GM18517 (cell line): ENCODE measurements around the gene CDH4.

Experiments
- ATAC-seq: cut with Tn5 transposase; IDR thresholded peaks from one replicate; pipeline ENCODE4 v1.9.1; 2021; ENCODE audit warnings: mild to moderate bottlenecking, moderate library complexity; ENCODE audit not compliant: unreplicated experiment

Gene CDH4

DNA sequence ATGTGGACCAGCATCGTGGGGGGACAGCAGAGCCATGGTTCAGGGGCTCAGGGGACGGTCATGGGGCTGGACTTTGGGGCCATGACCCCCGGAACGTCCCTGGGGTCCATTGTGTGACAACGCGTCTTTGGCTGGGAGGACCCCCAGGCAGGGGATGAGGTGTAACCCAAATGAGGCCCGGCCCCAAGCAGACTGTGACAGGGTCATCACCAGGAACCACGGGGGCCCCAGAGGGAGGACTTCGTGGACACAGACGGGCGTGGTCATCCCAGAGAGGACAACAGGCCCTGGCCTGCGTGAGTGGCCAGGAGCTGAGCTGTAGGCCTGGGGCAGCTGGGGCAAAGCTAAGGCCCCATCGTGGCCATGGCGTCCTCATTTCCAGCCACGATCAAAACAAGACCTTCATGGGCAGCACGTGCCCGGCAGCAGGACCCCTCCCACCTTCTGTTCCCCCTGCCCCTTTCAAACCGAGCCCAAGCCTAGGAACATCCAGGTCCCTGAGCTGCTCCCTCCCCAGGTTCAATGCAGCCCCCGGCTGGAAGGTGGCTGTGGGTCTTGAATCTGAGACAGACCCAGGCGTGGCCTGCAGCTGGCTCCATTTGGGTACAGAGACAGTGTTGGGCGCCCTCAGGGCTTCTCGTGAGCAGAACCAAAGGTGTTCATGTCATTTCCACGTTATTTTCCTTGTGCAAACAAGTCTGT, 625.9 kb downstream of the CDH4 start:
- no peak for ATAC-seq

DNA sequence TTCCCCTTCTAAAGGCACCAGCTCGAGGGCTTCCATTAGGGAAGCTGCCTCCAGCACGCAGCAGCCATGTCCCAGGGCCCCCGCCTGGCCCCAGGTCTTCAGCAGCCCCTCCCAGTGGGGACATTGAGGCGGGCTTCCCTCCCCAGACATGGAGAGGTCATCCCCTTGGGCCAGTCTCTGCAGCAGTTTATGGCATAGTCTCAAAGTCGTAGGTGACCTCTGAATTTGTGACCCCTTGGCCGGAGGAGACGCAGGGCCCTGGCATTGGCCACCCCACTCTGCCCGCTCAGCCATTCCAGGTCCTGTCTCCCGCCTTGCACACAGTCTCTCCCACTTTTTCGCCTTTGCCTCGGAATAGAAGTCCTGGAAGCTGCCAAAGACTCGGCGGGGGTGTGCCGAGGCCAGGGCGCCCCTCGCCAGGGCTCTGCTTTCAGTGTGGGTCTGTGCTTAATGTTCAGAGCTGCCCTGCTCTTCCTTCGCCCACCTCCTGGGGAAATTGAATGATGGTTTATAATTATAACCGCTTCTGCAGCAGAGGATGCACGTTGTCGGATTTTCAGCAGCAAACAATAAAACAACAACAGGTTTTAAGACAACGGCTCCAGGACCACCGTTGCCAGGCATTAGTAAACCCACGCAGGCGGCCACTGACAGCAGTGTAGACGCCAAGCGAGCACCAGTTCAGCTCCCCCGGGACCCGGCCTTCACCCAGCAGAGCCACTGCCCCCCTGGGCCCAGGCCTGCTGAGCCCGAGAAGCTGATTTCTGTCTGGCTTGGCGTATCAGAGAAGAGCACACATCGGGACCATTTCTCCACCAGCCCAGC, 626.6 kb downstream of the CDH4 start:
- no peak for ATAC-seq

DNA sequence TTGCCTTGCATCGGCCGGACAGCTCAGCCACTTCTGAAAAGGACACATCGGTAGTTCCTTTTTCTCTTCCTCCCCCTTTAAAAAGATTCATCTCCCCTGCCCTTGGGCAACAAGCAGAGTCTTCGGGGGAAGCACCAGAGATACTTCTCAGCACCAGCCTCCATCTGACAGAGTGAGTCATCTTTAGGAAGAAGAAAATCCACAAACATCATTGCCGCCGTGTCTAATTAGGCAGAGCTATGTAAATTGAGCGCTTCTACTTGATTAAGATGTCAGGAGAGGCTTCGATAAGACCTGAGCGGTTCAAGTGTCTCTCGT, 627.2 kb downstream of the CDH4 start:
- ATAC-seq = no peak

DNA sequence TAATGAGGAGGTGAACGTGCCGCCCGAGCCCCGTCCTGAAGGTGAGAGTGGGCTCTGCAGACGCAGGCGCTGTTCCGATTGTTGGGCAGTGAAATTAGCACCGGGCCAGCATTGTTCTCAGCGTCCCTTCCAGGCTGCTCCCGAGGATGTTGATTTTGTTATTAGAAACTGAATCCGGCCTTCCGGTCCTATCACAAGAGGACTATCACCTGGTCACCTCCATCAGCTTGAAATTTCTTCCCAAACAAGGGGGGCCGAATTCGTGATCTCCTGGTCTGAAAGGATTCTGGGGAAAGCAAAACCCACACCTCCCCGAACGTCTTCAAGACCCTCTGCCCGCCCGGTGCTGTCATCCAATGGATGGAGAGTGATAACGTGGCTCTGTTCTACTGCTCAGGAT, 627.6 kb downstream of the CDH4 start:
- ATAC-seq = no peak

DNA sequence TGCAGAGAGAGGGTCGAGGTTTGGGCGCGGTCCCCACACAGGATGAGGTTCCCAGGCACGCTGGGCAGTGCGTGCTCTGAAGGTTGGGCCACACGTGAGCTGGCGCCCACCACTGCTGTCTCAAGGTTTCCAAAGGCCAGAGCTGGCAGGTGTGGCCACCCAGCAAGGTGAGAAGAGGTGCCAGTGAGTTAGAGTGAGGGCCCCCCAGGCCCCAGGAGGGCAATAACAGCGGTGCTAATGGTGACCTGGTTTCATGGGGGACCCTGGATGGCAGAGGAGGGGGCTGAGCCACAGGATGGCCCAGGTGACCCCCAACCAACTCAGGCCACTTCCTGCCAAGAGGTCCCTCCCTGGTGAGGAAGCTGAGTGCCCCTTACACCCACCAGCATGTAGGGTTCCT, 628.6 kb downstream of the CDH4 start:
- no peak for ATAC-seq

DNA sequence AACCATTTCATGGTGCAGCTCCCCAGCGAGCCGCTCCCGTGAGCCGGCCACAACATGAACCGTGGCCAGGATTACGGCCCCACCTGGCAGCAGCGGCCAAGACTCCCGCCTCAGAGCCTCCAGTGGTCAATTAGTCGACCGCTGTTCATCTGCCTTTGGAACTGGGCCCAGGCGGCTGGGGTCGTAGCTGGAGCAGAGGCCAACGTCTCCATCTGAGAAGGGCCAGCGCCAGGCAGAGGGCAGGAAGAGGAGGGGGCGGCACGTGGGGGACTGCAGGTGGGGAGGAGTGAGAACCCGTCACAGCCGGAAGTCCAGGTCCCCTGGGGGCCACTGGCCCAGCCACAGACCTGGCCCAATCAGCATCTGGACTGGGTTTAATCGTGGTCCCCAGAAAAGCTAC, 629.4 kb downstream of the CDH4 start:
- ATAC-seq = no peak

DNA sequence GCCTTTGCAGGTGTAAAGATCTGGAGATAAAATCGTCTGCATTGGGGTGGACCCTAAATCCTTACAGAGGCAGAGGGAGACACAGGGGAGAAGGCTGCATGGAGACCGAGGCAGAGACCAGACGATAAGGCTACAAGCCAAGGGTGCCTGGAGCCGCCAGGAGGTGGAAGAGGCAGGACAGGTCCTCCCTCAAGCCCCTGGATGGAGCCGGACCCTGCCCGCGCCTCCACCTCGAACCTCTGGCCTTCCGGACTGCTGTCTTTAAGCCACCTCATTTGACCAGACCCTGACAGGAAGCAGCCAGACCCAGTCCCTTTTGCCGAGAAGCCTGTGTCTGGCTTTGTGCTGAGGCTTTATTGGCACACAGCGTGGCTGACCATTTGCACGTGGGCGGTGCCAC, 629.8 kb downstream of the CDH4 start:
- no peak for ATAC-seq

DNA sequence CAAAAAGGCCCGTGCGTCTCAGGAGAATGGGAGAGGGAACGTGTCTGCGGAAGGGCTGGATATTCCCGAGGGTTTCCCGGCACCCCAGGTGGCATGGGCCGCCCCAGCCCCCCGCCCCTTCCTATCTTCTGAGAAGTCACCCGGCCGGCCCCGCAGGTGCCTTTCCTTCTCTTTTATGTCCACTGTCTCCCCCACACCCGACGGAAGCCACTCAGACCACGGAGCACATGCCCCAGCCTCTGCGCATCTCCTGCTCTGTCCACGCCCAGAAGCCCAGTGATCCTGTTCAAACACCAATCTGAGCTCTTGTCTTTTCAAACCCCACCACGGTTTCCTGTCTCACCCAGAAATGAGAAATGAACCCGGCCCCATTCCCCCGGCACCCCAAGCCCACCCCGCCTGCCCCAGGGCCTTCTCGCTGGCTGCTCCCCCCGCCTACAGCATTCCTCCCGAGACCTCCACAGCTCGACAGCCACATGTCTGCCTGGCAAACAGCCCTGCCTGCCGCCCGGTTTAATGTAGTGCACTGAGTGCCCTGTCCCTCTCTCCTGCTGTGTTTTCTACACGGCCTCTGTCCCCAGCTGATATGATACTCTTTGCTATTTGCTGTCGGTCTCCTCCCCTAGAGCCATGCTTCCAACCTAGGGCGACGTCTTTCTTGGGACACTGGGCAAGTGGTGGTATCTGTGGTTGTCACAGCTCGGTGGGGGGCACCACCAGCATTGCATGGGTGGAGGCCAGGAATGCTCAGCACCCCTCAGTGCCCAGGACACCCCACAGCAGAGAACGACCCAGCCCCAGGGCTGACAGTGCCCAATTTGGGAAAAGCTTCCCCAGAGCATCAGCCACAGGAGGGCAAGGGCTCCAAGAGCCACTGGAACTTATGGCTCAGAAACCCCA, 630.9 kb downstream of the CDH4 start:
- ATAC-seq = no peak

DNA sequence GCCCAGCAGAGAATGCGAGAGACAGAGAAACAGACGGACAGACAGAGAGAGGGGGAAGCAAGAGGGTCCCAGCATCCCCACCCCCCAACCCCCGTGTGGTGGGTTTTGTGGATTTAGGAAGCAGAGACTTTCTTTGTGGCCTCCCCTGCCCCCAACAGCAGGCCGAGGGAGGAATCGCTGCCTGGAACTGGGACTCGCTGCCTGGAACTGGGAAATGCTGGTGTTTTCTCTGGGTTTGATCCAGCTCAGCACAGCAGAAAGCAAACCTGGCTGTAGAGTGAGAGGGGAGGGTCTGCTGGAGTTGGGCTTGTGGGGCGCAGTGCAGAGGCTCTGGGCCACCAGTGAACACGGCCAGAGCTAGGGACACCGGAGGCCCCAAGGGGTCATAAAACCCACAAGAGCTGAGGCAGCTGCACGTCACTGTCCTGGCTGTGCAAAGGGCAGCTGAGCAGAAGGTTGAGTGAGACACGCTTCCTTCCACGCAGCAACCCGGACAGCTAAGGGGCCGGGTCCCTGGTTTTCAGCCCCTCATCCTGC, 631.9 kb downstream of the CDH4 start:
- no peak for ATAC-seq

DNA sequence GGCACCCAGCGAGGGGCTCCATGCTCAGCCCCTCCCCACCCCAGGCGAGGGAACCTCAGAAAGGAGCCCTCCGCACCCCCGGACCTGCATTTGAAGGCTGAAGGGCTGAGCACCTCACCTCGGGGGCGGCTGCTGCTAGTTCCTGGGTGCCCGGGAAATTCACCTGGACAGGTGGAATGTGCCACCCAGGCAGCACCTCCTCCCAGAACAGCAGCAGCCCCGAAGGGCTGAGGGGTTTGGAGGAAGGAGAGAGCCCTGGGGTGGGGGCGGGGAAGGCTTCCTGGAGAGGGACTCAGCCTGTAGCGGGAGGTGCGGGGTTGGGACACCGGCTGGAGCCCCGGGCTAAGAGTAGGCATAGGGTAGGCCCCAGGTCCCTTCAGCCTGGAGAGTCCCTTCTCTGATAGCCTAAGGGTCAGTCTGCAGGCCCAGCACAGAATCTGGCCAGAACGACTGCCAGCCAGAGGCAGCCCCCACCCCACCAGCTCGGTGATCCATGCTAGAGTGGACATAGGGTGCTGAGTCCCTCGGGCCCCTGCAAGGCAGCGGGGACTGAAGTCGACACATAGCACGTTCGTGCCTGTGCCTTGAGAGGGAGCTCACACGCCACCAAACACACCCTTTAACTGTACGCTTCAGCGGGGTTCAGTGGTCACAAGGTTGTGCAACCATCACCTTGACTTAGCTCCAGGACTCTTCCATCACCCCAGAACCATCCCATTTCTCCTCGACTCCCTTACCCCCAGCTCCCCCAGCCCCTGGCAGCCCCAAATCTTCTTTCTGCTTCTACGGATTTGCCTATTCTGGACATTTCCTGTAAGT, 632.7 kb downstream of the CDH4 start:
- ATAC-seq = no peak

DNA sequence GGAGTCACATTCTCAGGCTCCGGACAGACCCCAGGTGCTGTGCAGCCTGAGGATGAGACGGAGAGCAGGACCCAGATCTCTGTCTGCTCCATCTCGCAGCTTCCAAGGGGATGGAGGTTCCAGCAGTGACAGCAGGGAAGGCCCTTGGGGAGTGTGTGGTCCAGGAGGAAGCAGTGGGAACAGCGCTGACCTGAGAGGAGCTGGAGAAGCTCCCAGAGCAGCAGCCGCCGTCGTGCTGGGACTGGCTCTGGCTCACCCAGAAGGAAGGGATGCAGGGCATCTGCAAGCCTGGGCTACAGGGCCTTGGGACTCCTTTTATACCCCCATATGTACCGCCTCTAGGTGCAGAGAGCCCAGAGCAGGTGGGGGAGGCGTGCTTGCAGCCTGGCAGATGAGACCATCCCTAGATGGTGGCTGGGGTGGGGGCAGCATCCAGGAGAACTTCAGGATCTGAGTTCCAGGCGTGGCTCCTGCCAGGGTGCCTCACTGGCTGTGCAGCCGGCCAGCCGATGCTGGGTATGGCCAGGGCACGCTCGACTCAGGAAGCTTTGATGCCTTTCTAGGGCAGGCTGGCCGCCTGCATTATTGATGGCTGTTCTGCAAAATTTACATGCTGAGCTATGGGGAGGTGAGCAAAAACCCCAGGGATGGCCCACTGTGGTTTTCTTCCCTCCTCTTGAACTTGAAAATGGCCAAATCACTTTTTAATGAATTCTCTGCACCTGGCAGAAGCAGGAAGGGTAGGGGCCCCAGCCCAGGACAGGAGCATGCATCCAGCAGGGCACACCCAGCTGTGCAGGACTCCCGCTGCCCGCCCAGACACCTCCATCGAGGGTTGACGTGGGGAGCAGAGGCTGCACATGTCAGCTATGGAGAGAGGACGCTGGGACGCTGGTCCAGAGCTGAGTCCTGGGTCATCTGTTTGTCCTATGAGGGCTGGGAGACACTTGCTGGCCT, 634.0 kb downstream of the CDH4 start:
- no peak for ATAC-seq

DNA sequence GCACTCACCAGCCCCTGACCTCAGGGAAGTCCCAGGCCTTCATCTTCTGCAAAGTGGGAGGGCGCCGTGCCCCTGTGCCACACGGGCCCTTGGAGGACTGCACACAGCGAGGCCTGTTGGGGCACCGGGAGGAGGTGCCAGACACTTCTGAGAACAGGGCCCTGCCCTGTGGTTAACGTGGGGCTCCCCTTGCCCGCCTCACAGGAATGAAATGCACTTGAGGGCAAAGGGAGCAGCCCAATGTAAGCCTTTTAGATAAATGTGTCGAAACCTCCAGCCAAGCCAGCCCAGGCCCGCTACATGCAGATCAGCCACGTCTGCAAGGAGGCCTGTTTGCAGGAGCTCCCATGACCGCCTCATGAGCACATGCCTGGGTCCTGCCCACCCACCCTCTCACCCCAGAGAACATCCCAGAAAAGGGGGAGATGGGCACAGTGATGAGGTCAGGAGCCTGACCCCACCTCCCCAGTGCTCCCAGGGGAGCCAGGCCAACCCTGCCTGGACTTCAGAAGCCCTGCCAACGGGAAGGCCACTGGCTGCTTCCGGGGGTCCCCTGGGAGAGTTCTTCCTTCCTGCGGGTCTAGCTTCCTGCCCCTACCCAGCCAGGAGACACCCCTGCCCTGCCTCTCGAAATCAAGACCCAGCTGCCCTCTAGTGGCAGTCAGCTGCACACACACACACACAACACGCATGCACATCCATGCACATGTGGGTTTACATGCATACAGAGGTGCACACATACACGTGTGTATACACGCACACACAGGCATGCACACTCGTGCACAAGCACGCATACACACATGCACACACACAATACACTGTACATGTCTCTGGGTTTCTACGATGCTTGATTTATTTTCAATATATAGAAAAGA, 634.9 kb downstream of the CDH4 start:
- no peak for ATAC-seq

DNA sequence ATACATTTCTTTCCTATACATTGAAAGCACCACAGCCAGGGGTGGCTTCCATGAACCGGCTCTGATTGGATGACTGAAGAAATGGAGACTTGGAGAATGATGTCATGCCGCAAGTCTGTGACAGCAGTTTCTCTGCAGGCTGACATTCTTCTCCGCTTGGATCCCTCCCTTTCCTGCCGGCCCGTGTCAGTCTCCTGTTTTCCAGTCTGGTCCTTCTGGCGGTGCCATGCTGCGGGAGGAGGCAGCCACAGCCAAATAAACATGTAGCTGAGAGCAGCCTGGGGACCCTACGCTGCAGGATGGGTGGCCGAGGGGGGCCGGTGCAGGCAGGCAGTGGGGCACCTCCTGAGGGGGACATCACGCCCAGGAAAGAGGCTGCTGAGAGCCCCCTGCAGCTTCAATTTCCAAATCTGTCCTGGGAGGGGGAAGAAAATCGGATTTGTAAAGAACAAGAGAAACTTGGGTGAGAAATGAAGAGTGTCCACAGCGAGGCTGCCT, 635.6 kb downstream of the CDH4 start:
- ATAC-seq = no peak

DNA sequence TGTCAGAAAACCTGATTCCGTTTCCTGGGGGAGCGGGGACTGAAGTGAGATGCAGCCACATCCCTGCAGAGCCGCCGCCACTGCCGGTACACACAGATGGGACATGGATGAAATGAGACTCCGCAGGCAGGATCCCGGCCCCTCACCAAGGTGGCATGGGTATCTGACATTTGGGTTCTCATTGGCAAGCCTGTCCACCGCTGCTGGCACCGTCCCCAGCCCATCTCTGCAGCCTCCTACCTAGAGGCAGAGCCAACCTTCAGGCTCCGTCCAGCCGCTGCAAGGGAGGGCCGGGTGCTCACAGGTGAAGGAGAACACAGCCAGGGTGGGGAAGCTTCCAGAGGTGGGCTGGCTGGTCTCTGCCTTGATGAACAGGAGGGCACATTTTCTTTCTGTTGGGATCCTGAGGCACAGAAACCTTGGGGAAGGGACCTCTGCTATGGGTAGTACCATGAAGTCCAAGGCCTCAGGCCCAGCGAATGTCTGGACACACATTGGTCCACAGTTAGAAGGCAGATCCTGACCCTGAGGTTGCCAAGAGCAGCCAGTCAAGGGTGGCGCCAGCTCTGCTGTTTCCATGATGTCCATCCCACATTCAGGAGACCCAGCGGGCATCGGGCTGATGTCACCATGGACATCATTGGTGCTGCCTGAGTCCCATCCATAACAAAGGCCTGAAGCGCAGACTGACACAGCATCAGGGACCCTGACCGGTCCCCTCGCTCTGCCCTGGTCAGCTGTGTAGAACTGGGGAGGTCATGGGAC, 636.2 kb downstream of the CDH4 start:
- no peak for ATAC-seq

DNA sequence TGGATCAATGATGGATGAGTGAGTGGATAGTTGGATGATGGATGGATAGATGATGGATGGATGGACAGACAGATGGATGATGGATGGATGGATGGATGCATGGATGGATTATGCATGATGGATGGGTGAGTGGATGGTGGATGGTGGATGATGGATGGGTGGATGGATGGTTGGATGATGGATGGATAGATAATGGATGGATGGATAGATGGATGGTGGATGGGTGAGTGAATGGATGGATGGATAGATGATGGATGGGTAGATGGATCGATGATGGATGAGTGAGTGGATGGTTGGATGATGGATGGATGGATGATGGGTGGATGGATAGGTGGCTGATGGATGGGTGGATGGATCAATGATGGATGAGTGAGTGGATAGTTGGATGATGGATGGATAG, 637.6 kb downstream of the CDH4 start:
- ATAC-seq = no peak

DNA sequence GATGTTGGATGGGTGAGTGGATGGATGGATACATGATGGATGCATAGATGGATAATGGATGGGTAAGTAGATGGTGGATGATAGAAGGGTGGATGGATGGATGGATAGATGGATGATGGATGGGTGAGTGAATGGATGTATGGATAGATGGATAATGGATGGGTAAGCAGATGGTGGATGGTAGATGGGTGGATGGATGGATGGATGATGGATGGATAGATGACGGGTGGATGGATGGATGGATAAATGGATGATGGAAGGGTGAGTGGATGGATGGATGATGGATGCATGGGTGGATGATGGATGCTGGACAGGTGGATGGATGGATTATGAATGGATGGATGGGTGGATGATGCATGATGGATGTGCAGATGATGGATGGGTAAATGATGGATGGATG, 638.1 kb downstream of the CDH4 start:
- no peak for ATAC-seq

DNA sequence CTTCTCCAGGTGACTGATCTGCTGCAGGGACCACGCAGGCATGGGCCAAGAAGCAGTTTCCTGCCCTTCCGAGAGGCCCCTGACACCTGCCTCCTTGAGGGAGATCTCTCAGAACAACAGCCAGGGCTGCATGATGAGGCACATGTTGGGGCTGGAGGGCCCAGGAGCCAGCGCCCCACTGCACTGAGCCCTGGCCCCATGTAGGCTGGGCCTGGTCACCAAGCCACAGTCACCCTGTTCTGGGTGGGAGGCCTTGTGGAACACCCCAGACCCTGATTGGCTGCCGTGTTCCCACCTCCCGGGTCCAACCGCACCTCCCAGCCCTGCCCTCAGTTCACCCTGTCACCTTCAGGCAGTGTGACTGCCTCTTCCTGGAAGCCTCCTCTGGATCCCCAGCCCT, 639.4 kb downstream of the CDH4 start:
- no peak for ATAC-seq
